K562 (cell line): ENCODE data around the gene TSC22D3. TPM values are rescaled to one million over a fixed set of nuclear protein-coding genes. Genes with fewer than 3 reads are reported as not detected.
A peak's percentile ranks its signal among the peaks of the same experiment; 100 is the strongest.

ENCODE experiments used
- ATAC-seq: fragments of 200-7000 bp; cut with Tn5 transposase; 3 replicates; pipeline ENCODE4 v1.9.1; 2020; ENCODE audit warnings: moderate library complexity
- BruUV-seq: library from RNA; stranded (reverse); fragments of 400-500 nt; replicated peaks from 2 replicates; lab custom pipeline; 2021; lab: Mats Ljungman, UMichigan
- CTCF ChIA-PET: fragments of 300-600 bp; formaldehyde crosslinking; extraction: SDS; loops from one replicate; lab custom pipeline; 2021; ENCODE audit warnings: low intra/inter-chr PET ratio; lab: Yijun Ruan, JAX
- POLR2A ChIA-PET: fragments of 300-600, 350-650 bp; sonication (Branson Sonifier 250); formaldehyde crosslinking; extraction: SDS; loops from one replicate; lab custom pipeline; 2021; ENCODE audit warnings: antibody characterized with exemption, inconsistent platforms; lab: Yijun Ruan, JAX
- DNase-seq, 4 experiments: peaks; one replicate each; pipeline versions ENCODE4 v3.0.0 to v3.0.0-alpha.2; 2011 to 2018; ENCODE audit warnings: low spot score in 3 of 4, mixed read lengths in 3 of 4; ENCODE audit errors: extremely low read depth in 1 of 4
- FAIRE-seq: peaks from 2 replicates; lab custom pipeline; 2011; peaks lifted over from hg19 to GRCh38; lab: Jason Lieb, UNC
- H2AFZ ChIP-seq: 2 replicates; pipeline ENCODE4 v1.6.0; 2011; ENCODE audit warnings: low read depth, low read length, control low read depth, inconsistent platforms
- H3K27ac ChIP-seq: fragments of 200-600 bp; 3 replicates; pipeline ENCODE4 v1.8.0; 2011; ENCODE audit warnings: low read depth, mild to moderate bottlenecking, control low read depth, inconsistent platforms, low read length, moderate library complexity, mixed read lengths; ENCODE audit errors: extremely low read depth
- H3K27me3 ChIP-seq, 2 experiments: fragments of 300-600 bp in 1 of 2; 2 replicates in 1 of 2; 3 replicates in 1 of 2; pipeline versions ENCODE4 v1.6.0 to v1.8.0; 2011; ENCODE audit warnings: inconsistent platforms in 2 of 2, low read length in 2 of 2, mild to moderate bottlenecking in 1 of 2, mixed read lengths in 1 of 2, moderate library complexity in 1 of 2; ENCODE audit not compliant: control insufficient read depth in 2 of 2, insufficient read depth in 2 of 2
- H3K36me3 ChIP-seq: fragments of 300-600 bp; 3 replicates; pipeline ENCODE4 v1.8.0; 2011; ENCODE audit warnings: mild to moderate bottlenecking, low read length, inconsistent platforms; ENCODE audit not compliant: control insufficient read depth, insufficient read depth
- H3K4me1 ChIP-seq, 2 experiments: fragments of 200-600 bp in 1 of 2; replicated peaks in 1 of 2; 2 replicates in 1 of 2; 3 replicates in 1 of 2; pipeline versions ENCODE4 v1.5.1 to v1.8.0; 2011; ENCODE audit warnings: inconsistent platforms in 2 of 2, low read length in 2 of 2, mild to moderate bottlenecking in 1 of 2, mixed read lengths in 1 of 2, moderate library complexity in 1 of 2; ENCODE audit not compliant: control insufficient read depth in 2 of 2, insufficient read depth in 2 of 2
- H3K4me2 ChIP-seq: 2 replicates; pipeline ENCODE4 v1.6.1; 2011; ENCODE audit warnings: low read length, control low read depth, inconsistent platforms, mixed read lengths; ENCODE audit not compliant: insufficient read depth
- H3K4me3 ChIP-seq: fragments of 200-600 bp; sonication (generic), shearing (Covaris generic); 2 replicates; pipeline ENCODE4 v1.5.1; 2016; ENCODE audit warnings: control low read depth, inconsistent platforms
- H3K79me2 ChIP-seq: fragments of 200-600 bp; 3 replicates; pipeline ENCODE4 v1.8.0; 2011; ENCODE audit warnings: low read length, inconsistent platforms; ENCODE audit not compliant: control insufficient read depth, insufficient read depth
- H3K9ac ChIP-seq, 2 experiments: 2 replicates each; pipeline versions ENCODE4 v1.6.0 to v1.6.1; 2011; ENCODE audit warnings: low read depth in 2 of 2, low read length in 2 of 2, control low read depth in 1 of 2, inconsistent platforms in 1 of 2, mild to moderate bottlenecking in 1 of 2, mixed read lengths in 1 of 2; ENCODE audit not compliant: insufficient read depth in 1 of 2
- H3K9me1 ChIP-seq: one replicate; pipeline ENCODE4 v1.6.0; 2011; ENCODE audit warnings: inconsistent platforms, mild to moderate bottlenecking, low read length, moderate library complexity; ENCODE audit not compliant: control insufficient read depth, insufficient read depth
- H3K9me3 ChIP-seq: replicated peaks from 2 replicates; pipeline ENCODE4 v1.5.1; 2011; ENCODE audit warnings: low read depth, low read length, inconsistent platforms; ENCODE audit not compliant: control insufficient read depth, insufficient read depth
- H4K20me1 ChIP-seq: replicated peaks from 2 replicates; pipeline ENCODE4 v1.6.1; 2011; ENCODE audit warnings: low read length, inconsistent platforms, mixed read lengths; ENCODE audit not compliant: control insufficient read depth, insufficient read depth
- ELF2 ChIP-seq: fragments of 250-450 bp; sonication (Bioruptor Pico); IDR thresholded peaks from 2 replicates; pipeline ENCODE4 v1.5.0; 2021; ENCODE audit warnings: mild to moderate bottlenecking
- EWSR1 ChIP-seq: fragments of 450-650 bp; IDR thresholded peaks from 2 replicates; pipeline ENCODE4 v1.6.1; 2018; ENCODE audit warnings: borderline replicate concordance, mild to moderate bottlenecking, low read depth, moderate library complexity; ENCODE audit not compliant: partially characterized antibody
- FOXA1 ChIP-seq: fragments of 450-650 bp; IDR thresholded peaks from 2 replicates; pipeline ENCODE4 v1.6.1; 2016; ENCODE audit warnings: mild to moderate bottlenecking, borderline replicate concordance
- PML ChIP-seq: IDR thresholded peaks from 2 replicates; pipeline ENCODE4 v1.6.1; 2012; ENCODE audit warnings: low read length, inconsistent platforms
- PURB ChIP-seq: sonication (generic); formaldehyde crosslinking; IDR thresholded peaks from 2 replicates; pipeline ENCODE4 v1.9.0; 2021; ENCODE audit warnings: low read depth, mild to moderate bottlenecking, missing genetic modification reagents
- SIRT6 ChIP-seq: IDR thresholded peaks from one replicate; pipeline ENCODE4 v1.6.1; 2012; ENCODE audit warnings: low read depth, mild to moderate bottlenecking, control low read depth, inconsistent platforms, low read length, moderate library complexity
- ZNF699 ChIP-seq: fragments of 250-450 bp; sonication (Bioruptor Pico); IDR thresholded peaks from 2 replicates; pipeline ENCODE4 v1.8.0; 2021; ENCODE audit warnings: mild to moderate bottlenecking, moderate library complexity; ENCODE audit not compliant: insufficient replicate concordance
- ZNF77 ChIP-seq: fragments of 250-450 bp; sonication (Bioruptor Pico); IDR thresholded peaks from 2 replicates; pipeline ENCODE4 v1.5.0; 2020
- WGBS: fragments of 100-300 bp; shearing (Covaris generic); methylation state at CpG from one replicate; pipeline ENCODE4 v1.1.6; 2016; ENCODE audit warnings: low coverage, mixed read lengths; ENCODE audit not compliant: insufficient coverage; ENCODE audit errors: missing lambda C conversion rate; 5-methylcytosine and 5-hydroxymethylcytosine counted together
- in situ Hi-C: fragments of 300-500 bp; cut with MboI; formaldehyde crosslinking; loops from 4 replicates; pipeline ENCODE4 v1.15.0; 2018; ENCODE audit warnings: inconsistent platforms, mixed read lengths
- intact Hi-C: fragments of 100-400 bp; cut with micrococcal nuclease; formaldehyde crosslinking; loops from 2 replicates; pipeline ENCODE4 v1.14.2; 2022
- polyA plus RNA-seq, 8 experiments: library from polyadenylated mRNA; depleted of rRNA in 4 of 8; stranded (reverse) in 5 of 8; unstranded in 3 of 8; fragments of >200 nt; fragmentation: Nextera tagmentation in 2 of 8; fragmentation: Illumina TruSeq in 1 of 8; extraction: Ambion mirVana in 2 of 8; extraction: Trizol in 1 of 8; gene quantifications; 2 replicates each; pipeline versions ENCODE4 v1.2.1 to v1.2.3, GENCODE V29; 2011 to 2014; ENCODE audit warnings: inconsistent platforms in 1 of 8, missing spikeins in 1 of 8
- total RNA-seq, 7 experiments: library from RNA; depleted of rRNA in 6 of 7; stranded (reverse); fragments of >200 nt in 6 of 7; fragmentation: Illumina TruSeq in 2 of 7; extraction: Trizol in 2 of 7; gene quantifications; 2 replicates each; pipeline versions ENCODE4 v1.2.1 to v1.2.3, GENCODE V29; 2011 to 2021; ENCODE audit warnings: low replicate concordance in 1 of 7
- TF ChIP-seq, protein P1 (sequence below): fragments of 250-450 bp; sonication (Bioruptor Pico); IDR thresholded peaks from 2 replicates; pipeline ENCODE4 v1.4.0; 2020
- TF ChIP-seq, protein P2 (sequence below): IDR thresholded peaks from 2 replicates; pipeline ENCODE4 v1.6.1; 2011; ENCODE audit not compliant: insufficient read length; ENCODE audit errors: extremely low read depth
- TF ChIP-seq, protein P3 (sequence below): fragments of 250-450 bp; sonication (Bioruptor Pico); IDR thresholded peaks from 2 replicates; pipeline ENCODE4 v1.5.1; 2021; ENCODE audit warnings: mild to moderate bottlenecking

Gene TSC22D3
- total and polyA plus RNA-seq, 9 of the 15 experiments (the other 6 are each of a cell fraction or from before 2014, with no cell fraction given), result 0.48 to 3.0 (median 0.87) TPM

DNA sequence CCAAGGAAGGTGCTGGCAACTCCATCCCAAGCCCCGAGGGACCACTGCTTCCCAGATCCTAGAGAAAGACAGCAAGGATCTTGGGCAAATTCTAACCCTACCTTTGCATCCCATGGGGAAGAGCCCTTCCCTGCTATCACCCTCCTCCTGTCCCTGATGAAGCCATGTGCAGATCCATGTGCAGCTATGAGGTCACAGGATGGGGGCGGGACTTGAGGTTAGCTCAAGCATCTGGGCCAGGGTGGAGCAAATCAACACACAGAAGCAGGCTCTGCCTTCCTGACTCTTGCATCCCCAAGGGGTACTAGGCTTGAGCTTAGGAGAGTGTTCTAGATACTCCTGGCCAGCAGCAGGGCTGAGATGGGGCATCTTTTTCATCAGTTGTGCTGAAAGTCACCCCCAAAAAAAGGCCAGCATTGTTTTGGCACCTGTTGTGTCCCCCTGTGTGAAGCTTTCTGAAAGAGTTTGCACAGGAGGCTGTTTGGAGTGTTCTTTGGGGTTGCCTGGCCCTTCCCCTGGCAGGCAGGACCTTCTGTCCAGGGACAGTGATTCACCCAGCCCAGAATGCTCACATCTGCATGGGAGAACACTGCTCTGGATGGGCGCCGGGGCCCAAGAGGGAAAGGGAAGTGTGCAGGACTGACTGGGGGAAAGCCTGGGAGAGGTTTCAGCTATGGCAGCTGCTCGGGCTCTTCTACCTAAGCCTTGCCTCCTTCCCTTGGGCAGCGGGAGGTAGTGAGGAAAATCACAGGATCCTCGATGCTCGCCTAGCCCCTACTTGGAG, 96.4 kb downstream of the TSC22D3 start (continued):
- TF ChIP-seq FOXA1 (no peak), ZNF699 (CRISPR knock-in tag) (no peak)

DNA sequence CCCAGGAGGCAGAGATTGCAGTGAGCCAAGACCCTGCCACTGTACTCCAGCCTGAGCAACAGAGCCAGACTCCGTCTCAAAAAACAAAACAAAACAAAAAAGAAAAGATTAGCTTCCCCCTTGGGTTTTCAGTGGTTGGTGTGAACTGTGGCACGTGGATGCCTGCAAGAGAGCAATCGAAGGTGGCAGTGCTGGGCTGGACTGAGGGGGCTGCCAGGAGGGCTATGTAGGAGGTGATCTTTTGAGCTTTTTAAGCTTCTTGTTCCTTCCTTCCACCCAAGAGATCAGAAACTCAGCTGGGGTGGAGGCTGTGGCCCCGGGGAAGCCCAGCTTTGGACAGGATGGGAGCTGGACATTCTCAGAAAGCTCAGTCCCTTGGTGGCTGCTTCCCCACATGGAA, 97.7 kb downstream of the TSC22D3 start:
- BruUV-seq, result no TSS peak
- intact Hi-C loops, result loop anchor here (10.0 kb wide), 1 partner anchor 397 kb away; no protein-coding TSS in a partner anchor
- DNase-seq (no peak), FAIRE-seq (no peak), ATAC-seq (no peak)
- WGBS, result 63% methylated on average over 2 of the region's 4 CpGs
- peak overlapping the region in 1 of 2 experiments; percentile 53; a peak in 1 of 4 replicates for H3K9ac ChIP-seq
- H3K4me2 ChIP-seq, result no peak overlapping the region
- H3K27ac ChIP-seq, result no peak overlapping the region
- H3K4me3 ChIP-seq, result no peak overlapping the region
- peaks cover 19% of the 10 kb centered on the region for H3K79me2 ChIP-seq
- no peaks in the 10 kb centered on the region for H3K9me3 ChIP-seq
- H4K20me1 ChIP-seq, result no peaks in the 10 kb centered on the region
- CTCF ChIA-PET, result no interaction called here
- no peaks in the 10 kb centered on the region for H3K27me3 ChIP-seq
- in situ Hi-C loops, result loop anchor here (5.0 kb wide), 2 partner anchors 34 to 99 kb away; partner anchors contain the start of genes NCBP2L and TSC22D3
- H3K36me3 ChIP-seq, result no peaks in the 10 kb centered on the region
- H3K9me1 ChIP-seq, result no peaks in the 10 kb centered on the region
- H2AFZ ChIP-seq, result peak overlapping the region; percentile 48
- H3K4me1 ChIP-seq, result peaks cover 25 to 39% of the 10 kb centered on the region in 2 experiments; a peak in 4 of 5 replicates
- POLR2A ChIA-PET, result interaction anchor here (0.6 to 2.4 kb wide), 4 partner anchors 9 to 33 kb away, joined by 3 to 9 read pairs (median 5); no protein-coding TSS in a partner anchor
- TF ChIP-seq SIRT6 (no peak), EWSR1 (no peak), ELF2 (CRISPR knock-in tag) (no peak), PML (no peak), PURB (no peak), ZNF77 (CRISPR knock-in tag) (no peak)
- TF ChIP-seq, protein P1, sequence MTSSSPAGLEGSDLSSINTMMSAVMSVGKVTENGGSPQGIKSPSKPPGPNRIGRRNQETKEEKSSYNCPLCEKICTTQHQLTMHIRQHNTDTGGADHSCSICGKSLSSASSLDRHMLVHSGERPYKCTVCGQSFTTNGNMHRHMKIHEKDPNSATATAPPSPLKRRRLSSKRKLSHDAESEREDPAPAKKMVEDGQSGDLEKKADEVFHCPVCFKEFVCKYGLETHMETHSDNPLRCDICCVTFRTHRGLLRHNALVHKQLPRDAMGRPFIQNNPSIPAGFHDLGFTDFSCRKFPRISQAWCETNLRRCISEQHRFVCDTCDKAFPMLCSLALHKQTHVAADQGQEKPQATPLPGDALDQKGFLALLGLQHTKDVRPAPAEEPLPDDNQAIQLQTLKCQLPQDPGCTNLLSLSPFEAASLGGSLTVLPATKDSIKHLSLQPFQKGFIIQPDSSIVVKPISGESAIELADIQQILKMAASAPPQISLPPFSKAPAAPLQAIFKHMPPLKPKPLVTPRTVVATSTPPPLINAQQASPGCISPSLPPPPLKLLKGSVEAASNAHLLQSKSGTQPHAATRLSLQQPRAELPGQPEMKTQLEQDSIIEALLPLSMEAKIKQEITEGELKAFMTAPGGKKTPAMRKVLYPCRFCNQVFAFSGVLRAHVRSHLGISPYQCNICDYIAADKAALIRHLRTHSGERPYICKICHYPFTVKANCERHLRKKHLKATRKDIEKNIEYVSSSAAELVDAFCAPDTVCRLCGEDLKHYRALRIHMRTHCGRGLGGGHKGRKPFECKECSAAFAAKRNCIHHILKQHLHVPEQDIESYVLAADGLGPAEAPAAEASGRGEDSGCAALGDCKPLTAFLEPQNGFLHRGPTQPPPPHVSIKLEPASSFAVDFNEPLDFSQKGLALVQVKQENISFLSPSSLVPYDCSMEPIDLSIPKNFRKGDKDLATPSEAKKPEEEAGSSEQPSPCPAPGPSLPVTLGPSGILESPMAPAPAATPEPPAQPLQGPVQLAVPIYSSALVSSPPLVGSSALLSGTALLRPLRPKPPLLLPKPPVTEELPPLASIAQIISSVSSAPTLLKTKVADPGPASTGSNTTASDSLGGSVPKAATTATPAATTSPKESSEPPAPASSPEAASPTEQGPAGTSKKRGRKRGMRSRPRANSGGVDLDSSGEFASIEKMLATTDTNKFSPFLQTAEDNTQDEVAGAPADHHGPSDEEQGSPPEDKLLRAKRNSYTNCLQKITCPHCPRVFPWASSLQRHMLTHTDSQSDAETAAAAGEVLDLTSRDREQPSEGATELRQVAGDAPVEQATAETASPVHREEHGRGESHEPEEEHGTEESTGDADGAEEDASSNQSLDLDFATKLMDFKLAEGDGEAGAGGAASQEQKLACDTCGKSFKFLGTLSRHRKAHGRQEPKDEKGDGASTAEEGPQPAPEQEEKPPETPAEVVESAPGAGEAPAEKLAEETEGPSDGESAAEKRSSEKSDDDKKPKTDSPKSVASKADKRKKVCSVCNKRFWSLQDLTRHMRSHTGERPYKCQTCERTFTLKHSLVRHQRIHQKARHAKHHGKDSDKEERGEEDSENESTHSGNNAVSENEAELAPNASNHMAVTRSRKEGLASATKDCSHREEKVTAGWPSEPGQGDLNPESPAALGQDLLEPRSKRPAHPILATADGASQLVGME (CRISPR knock-in tag), result no peak
- TF ChIP-seq, protein P2, sequence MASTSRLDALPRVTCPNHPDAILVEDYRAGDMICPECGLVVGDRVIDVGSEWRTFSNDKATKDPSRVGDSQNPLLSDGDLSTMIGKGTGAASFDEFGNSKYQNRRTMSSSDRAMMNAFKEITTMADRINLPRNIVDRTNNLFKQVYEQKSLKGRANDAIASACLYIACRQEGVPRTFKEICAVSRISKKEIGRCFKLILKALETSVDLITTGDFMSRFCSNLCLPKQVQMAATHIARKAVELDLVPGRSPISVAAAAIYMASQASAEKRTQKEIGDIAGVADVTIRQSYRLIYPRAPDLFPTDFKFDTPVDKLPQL, result no peak
- TF ChIP-seq, protein P3, sequence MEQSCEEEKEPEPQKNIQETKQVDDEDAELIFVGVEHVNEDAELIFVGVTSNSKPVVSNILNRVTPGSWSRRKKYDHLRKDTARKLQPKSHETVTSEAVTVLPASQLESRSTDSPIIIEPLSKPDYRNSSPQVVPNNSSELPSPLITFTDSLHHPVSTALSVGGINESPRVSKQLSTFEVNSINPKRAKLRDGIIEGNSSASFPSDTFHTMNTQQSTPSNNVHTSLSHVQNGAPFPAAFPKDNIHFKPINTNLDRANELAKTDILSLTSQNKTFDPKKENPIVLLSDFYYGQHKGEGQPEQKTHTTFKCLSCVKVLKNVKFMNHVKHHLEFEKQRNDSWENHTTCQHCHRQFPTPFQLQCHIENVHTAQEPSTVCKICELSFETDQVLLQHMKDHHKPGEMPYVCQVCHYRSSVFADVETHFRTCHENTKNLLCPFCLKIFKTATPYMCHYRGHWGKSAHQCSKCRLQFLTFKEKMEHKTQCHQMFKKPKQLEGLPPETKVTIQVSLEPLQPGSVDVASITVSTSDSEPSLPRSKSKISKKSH (CRISPR knock-in tag), result no peak
